Left ventricle myocardium inferior (tissue), 1 donor: ENCODE data around the gene GJD4. TPM values are rescaled to one million over a fixed set of nuclear protein-coding genes. Genes with fewer than 3 reads are reported as not detected.

Experiments
- DNase-seq: peaks from one replicate; pipeline ENCODE4 v3.0.0-alpha.2; 2020
- H3K27ac ChIP-seq: fragments of 200-600 bp; replicated peaks from 2 replicates; pipeline ENCODE4 v1.8.0; 2021
- H3K27me3 ChIP-seq: fragments of 200-600 bp; 2 replicates; pipeline ENCODE4 v1.8.0; 2021; ENCODE audit warnings: low read depth
- H3K36me3 ChIP-seq: fragments of 200-600 bp; 2 replicates; pipeline ENCODE4 v1.8.0; 2021
- H3K4me1 ChIP-seq: fragments of 200-600 bp; 2 replicates; pipeline ENCODE4 v1.8.0; 2021
- H3K4me3 ChIP-seq: fragments of 200-600 bp; 2 replicates; pipeline ENCODE4 v1.8.0; 2021; ENCODE audit warnings: mild to moderate bottlenecking, moderate library complexity
- H3K9me3 ChIP-seq: fragments of 200-600 bp; replicated peaks from 2 replicates; pipeline ENCODE4 v1.8.0; 2021
- CTCF ChIP-seq: fragments of 200-600 bp; IDR thresholded peaks from 2 replicates; pipeline ENCODE4 v1.8.0; 2021; ENCODE audit warnings: antibody characterized with exemption, mild to moderate bottlenecking, borderline replicate concordance
- intact Hi-C: fragments of 100-400 bp; cut with micrococcal nuclease; formaldehyde crosslinking; loops from one replicate; pipeline ENCODE4 v1.11.0; 2022
- total RNA-seq: library from RNA; stranded (reverse); fragmentation: NEBNext Ultra II Directional; extraction: Animal tissue kit (Norgen Biotek cat#: 25700); gene quantifications from one replicate; pipeline ENCODE4 v1.2.1, GENCODE V29; 2021
- donor health status: DM: no; HTN: yes; CAD: no; lungs with severe emphysema.

GJD4 gene
- total RNA-seq, 1 donor from 2014 or later: not detected

DNA sequence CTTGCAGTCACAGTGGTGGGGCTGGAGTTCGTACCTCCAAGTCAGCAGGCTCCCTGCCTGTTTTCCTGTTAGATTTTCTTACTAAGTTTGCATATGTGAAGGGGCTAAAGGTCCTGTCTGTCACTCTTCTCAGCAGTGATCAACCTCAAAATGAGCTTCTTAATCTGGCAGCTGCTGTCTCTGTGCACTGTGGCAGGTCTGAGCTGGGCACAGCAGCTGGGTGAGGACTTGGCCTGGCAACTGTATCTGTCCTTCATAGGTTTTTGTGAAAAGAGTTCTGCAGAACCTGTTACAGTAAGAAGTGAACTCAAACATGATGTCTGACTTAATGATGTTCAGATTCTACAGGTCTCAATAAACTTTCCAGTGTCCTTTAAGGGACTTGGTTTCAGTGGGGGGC is 31.3 kb upstream of the GJD4 start:
- no peak for TF ChIP-seq CTCF
- Histone ChIP-seq H3K4me3 (no peak overlapping the region), H3K9me3 (no peaks in the 10 kb centered on the region), H3K4me1 (peaks cover 22% of the 10 kb centered on the region), H3K27me3 (no peaks in the 10 kb centered on the region), H3K36me3 (peaks cover 38% of the 10 kb centered on the region), H3K27ac (no peak overlapping the region)
- no peak for DNase-seq
- intact Hi-C loops: no loop called here

GRCh38 chr10:35574924-35575352 is 30.2 kb upstream of the GJD4 start:
- DNase-seq: no peak
- no peak for TF ChIP-seq CTCF
- no peak overlapping the region for H3K27ac ChIP-seq
- no peak overlapping the region for H3K4me3 ChIP-seq
- H3K27me3 ChIP-seq: no peaks in the 10 kb centered on the region
- H3K36me3 ChIP-seq: peaks cover 27% of the 10 kb centered on the region
- intact Hi-C loops: no loop called here
- H3K9me3 ChIP-seq: no peaks in the 10 kb centered on the region
- H3K4me1 ChIP-seq: peaks cover 17% of the 10 kb centered on the region

GRCh38 chr10:35575640-35576039 is 29.5 kb upstream of the GJD4 start:
- DNase-seq: no peak
- Histone ChIP-seq H3K36me3 (peaks cover 24% of the 10 kb centered on the region), H3K27ac (no peak overlapping the region), H3K9me3 (no peaks in the 10 kb centered on the region), H3K4me1 (peaks cover 17% of the 10 kb centered on the region), H3K4me3 (no peak overlapping the region), H3K27me3 (no peaks in the 10 kb centered on the region)
- intact Hi-C loops: no loop called here
- TF ChIP-seq CTCF: no peak

- intact Hi-C loops: no loop called here
- no peak for TF ChIP-seq CTCF
- Histone ChIP-seq H3K27me3 (no peaks in the 10 kb centered on the region), H3K4me3 (no peak overlapping the region), H3K4me1 (peaks cover 17% of the 10 kb centered on the region), H3K36me3 (peaks cover 24% of the 10 kb centered on the region), H3K9me3 (no peaks in the 10 kb centered on the region), H3K27ac (no peak overlapping the region)
- no peak for DNase-seq
These were observed 28.4 kb upstream of the GJD4 start for GRCh38 chr10:35576730-35577129.

- peaks cover 17% of the 10 kb centered on the region for H3K36me3 ChIP-seq
- peaks cover 17% of the 10 kb centered on the region for H3K4me1 ChIP-seq
- no peak overlapping the region for H3K4me3 ChIP-seq
- no peaks in the 10 kb centered on the region for H3K27me3 ChIP-seq
- H3K9me3 ChIP-seq: no peaks in the 10 kb centered on the region
- H3K27ac ChIP-seq: no peak overlapping the region
- intact Hi-C loops: no loop called here
- no peak for DNase-seq
- no peak for TF ChIP-seq CTCF
These were observed 27.1 kb upstream of the GJD4 start for GRCh38 chr10:35577926-35578617.
